ENCODE data around the gene IL1RAPL2. TPM values are rescaled to one million over a fixed set of nuclear protein-coding genes. Genes with fewer than 3 reads are reported as not detected.

IL1RAPL2 gene
- total RNA-seq, 1 donor from 2014 or later: not detected

- H3K36me3 Mint-ChIP-seq (ENCODE audit: low read depth): no peaks in the 10 kb centered on the region
- DNase-seq: no peak
- CTCF ChIA-PET: no interaction called here
- TF ChIP-seq CTCF (IDR thresholded peaks at IDR 0.05): no peak
- no peak overlapping the region for H3K4me3 Mint-ChIP-seq
- no peaks in the 10 kb centered on the region for H3K27me3 Mint-ChIP-seq
- POLR2A ChIA-PET: no interaction called here
- no peaks in the 10 kb centered on the region for H3K9me3 Mint-ChIP-seq
- H3K27ac Mint-ChIP-seq: no peak overlapping the region
- no peaks in the 10 kb centered on the region for H3K4me1 Mint-ChIP-seq
- no peak for ATAC-seq (ENCODE audit: low read depth)
- intact Hi-C loops (cut with micrococcal nuclease): no loop called here
These were observed 94.1 kb downstream of the IL1RAPL2 start for GRCh38 chrX:104660092-104660491.

GRCh38 chrX:104662694-104663093 lies 96.7 kb downstream of the IL1RAPL2 start:
- Mint-ChIP-seq H3K36me3 (ENCODE audit: low read depth) (no peaks in the 10 kb centered on the region), H3K4me1 (no peaks in the 10 kb centered on the region), H3K4me3 (no peak overlapping the region), H3K9me3 (no peaks in the 10 kb centered on the region), H3K27ac (no peak overlapping the region), H3K27me3 (no peaks in the 10 kb centered on the region)
- DNase-seq: no peak
- ChIA-PET POLR2A (no interaction called here), CTCF (no interaction called here)
- TF ChIP-seq CTCF (IDR thresholded peaks at IDR 0.05): no peak
- intact Hi-C loops (cut with micrococcal nuclease): no loop called here
- no peak for ATAC-seq (ENCODE audit: low read depth)

- DNase-seq: no peak
- Mint-ChIP-seq H3K36me3 (ENCODE audit: low read depth) (no peaks in the 10 kb centered on the region), H3K27me3 (no peaks in the 10 kb centered on the region), H3K9me3 (no peaks in the 10 kb centered on the region), H3K4me1 (no peaks in the 10 kb centered on the region), H3K4me3 (no peak overlapping the region), H3K27ac (no peak overlapping the region)
- POLR2A ChIA-PET: no interaction called here
- no peak for ATAC-seq (ENCODE audit: low read depth)
- no peak for TF ChIP-seq CTCF (IDR thresholded peaks at IDR 0.05)
- CTCF ChIA-PET: no interaction called here
- intact Hi-C loops (cut with micrococcal nuclease): no loop called here
These were observed 99.7 kb downstream of the IL1RAPL2 start for GRCh38 chrX:104665691-104666090.

GRCh38 chrX:104668550-104668949 lies 102.6 kb downstream of the IL1RAPL2 start:
- intact Hi-C loops (cut with micrococcal nuclease): no loop called here
- Mint-ChIP-seq H3K27me3 (no peaks in the 10 kb centered on the region), H3K9me3 (no peaks in the 10 kb centered on the region), H3K4me1 (no peaks in the 10 kb centered on the region), H3K4me3 (no peak overlapping the region), H3K27ac (no peak overlapping the region), H3K36me3 (ENCODE audit: low read depth) (no peaks in the 10 kb centered on the region)
- DNase-seq (no peak), ATAC-seq (ENCODE audit: low read depth) (no peak)
- ChIA-PET CTCF (no interaction called here), POLR2A (no interaction called here)
- no peak for TF ChIP-seq CTCF (IDR thresholded peaks at IDR 0.05)

GRCh38 chrX:104669063-104669462 lies 103.1 kb downstream of the IL1RAPL2 start:
- Mint-ChIP-seq H3K4me1 (no peaks in the 10 kb centered on the region), H3K36me3 (ENCODE audit: low read depth) (no peaks in the 10 kb centered on the region), H3K9me3 (no peaks in the 10 kb centered on the region), H3K27ac (no peak overlapping the region), H3K4me3 (no peak overlapping the region), H3K27me3 (no peaks in the 10 kb centered on the region)
- TF ChIP-seq CTCF (IDR thresholded peaks at IDR 0.05): no peak
- DNase-seq (no peak), ATAC-seq (ENCODE audit: low read depth) (no peak)
- CTCF ChIA-PET: no interaction called here
- POLR2A ChIA-PET: no interaction called here
- intact Hi-C loops (cut with micrococcal nuclease): no loop called here

Data from activated B cell treated with CpG ODN at 0.5 μM for 24 hours (primary cell).